OCI-LY1 (cell line): Measurements from ENCODE around the gene REV3L.

Source experiments
- CTCF ChIP-seq: fragments of 200-600 bp; sonication (generic), shearing (Covaris generic); IDR thresholded peaks from 2 replicates; pipeline ENCODE4 v1.5.1; 2017; ENCODE audit warnings: mild to moderate bottlenecking, antibody characterized with exemption, low read length, moderate library complexity, mixed read lengths
- EZH2 ChIP-seq: fragments of 200-600 bp; sonication (generic), shearing (Covaris generic); IDR thresholded peaks from 2 replicates; pipeline ENCODE4 v1.8.0; 2017; ENCODE audit warnings: borderline replicate concordance, mixed run types, mild to moderate bottlenecking, antibody characterized with exemption, low read length, moderate library complexity, mixed read lengths

- TF ChIP-seq CTCF (no peak), EZH2 (no peak)
Observed at GRCh38 chr6:111437573-111437972, 45.4 kb downstream of the REV3L start.
